G401.6 (cell line): ENCODE measurements around the gene FES.
"Not testable (repeated sequence)": the region's sequence is repeated elsewhere in the genome, so short reads cannot be mapped to it uniquely, and the experiment has no call there.

Source experiments
- FAIRE-seq: peaks from 2 replicates; lab custom pipeline; 2012; peaks lifted over from hg19 to GRCh38; lab: Jason Lieb, UNC

The FES gene

GRCh38 chr15:90862487-90862886 lies 21.8 kb upstream of the FES start:
- no peak for FAIRE-seq

- no peak for FAIRE-seq
Observed at GRCh38 chr15:90862964-90863778, 21.1 kb upstream of the FES start.

- no peak for FAIRE-seq
Observed at GRCh38 chr15:90863987-90864386, 20.3 kb upstream of the FES start.

GRCh38 chr15:90864507-90864906 lies 19.8 kb upstream of the FES start:
- FAIRE-seq = no peak

GRCh38 chr15:90865702-90866101 lies 18.6 kb upstream of the FES start:
- FAIRE-seq = no peak

- FAIRE-seq = no peak
Observed at GRCh38 chr15:90866161-90866715, 18.1 kb upstream of the FES start.

GRCh38 chr15:90866800-90867199 lies 17.5 kb upstream of the FES start:
- FAIRE-seq = no peak

- no peak for FAIRE-seq
Observed at GRCh38 chr15:90868261-90868689, 16.0 kb upstream of the FES start, which contains the start of gene FURIN. FURIN (plus strand) TSS chr15:90868588; CDS start chr15:90875741, 7,153 bp downstream.

GRCh38 chr15:90869140-90869541 lies 15.2 kb upstream of the FES start:
- no peak for FAIRE-seq

- FAIRE-seq = no peak
Observed at GRCh38 chr15:90869601-90870353, 14.5 kb upstream of the FES start.

- no peak for FAIRE-seq
Observed at GRCh38 chr15:90870354-90871138, 13.8 kb upstream of the FES start.

GRCh38 chr15:90871139-90871715 lies 13.1 kb upstream of the FES start:
- no peak for FAIRE-seq

- FAIRE-seq = no peak
Observed at GRCh38 chr15:90871716-90872485, 12.4 kb upstream of the FES start.

GRCh38 chr15:90872486-90873184 lies 11.7 kb upstream of the FES start:
- FAIRE-seq = no peak

GRCh38 chr15:90873488-90873997 lies 10.8 kb upstream of the FES start:
- FAIRE-seq = no peak

- no peak for FAIRE-seq
Observed at GRCh38 chr15:90873998-90874605, 10.2 kb upstream of the FES start.

- not testable (repeated sequence) for FAIRE-seq
Observed at GRCh38 chr15:90874986-90875385, 9.3 kb upstream of the FES start.

GRCh38 chr15:90875549-90875981 lies 8.7 kb upstream of the FES start:
- no peak for FAIRE-seq

GRCh38 chr15:90876046-90876445 lies 8.3 kb upstream of the FES start:
- FAIRE-seq = no peak
